Stimulated activated CD4-positive, alpha-beta T cell treated with anti-CD3 and anti-CD28 coated beads, TNF-alpha, amount 100 ng/mL, for 48 hours (primary cell): ENCODE measurements around the gene TMEM232.

Source experiments
- DNase-seq, 3 donors: peaks; one replicate each; pipeline ENCODE4 v3.0.0-alpha.2; 2020; ENCODE audit warnings: low read depth in 3 of 3

Gene TMEM232

GRCh38 chr5:110517396-110517795 is 209.1 kb downstream of the TMEM232 start:
- DNase-seq, result no peak

DNA sequence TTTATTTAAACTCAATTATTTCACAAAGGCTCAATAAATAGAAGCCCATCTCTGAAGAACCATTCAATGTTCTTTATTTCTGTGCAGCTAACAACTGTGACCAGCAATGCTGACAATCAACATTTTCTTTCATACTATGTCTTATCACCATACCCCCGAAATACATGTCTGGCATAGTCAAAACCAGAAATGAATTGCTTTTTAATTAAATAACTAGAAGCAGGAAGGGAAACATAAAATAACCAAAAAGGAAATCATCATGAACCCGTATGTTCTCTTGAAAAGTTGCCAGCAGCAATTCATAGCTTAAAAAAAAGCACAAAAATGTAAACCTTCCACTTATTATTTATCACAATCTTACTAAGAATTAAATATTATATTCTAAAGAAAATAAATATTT is 212.4 kb downstream of the TMEM232 start:
- no peak for DNase-seq

GRCh38 chr5:110512266-110512665 is 214.2 kb downstream of the TMEM232 start:
- DNase-seq, result no peak

GRCh38 chr5:110510146-110510545 is 216.3 kb downstream of the TMEM232 start:
- no peak for DNase-seq

DNA sequence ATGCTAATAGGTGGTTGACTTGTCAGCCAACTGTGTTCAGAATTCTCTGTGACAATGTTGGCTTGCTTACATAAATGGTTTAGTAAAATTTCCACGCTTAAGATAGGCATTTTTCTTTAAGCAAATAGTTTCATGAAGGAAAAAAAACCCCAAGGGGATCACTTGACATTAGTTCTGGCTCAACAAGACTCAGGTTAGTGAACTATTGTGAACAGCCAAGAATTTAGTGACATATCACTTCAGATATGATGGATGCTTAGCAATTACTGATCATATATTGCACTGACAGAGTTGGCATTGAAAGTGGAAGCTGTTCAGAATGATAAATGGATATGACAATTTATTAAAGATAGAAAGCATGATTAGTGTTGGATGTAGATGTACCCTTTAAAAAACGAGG is 218.5 kb downstream of the TMEM232 start:
- no peak for DNase-seq

GRCh38 chr5:110506378-110506777 is 220.1 kb downstream of the TMEM232 start:
- DNase-seq, result no peak

DNA sequence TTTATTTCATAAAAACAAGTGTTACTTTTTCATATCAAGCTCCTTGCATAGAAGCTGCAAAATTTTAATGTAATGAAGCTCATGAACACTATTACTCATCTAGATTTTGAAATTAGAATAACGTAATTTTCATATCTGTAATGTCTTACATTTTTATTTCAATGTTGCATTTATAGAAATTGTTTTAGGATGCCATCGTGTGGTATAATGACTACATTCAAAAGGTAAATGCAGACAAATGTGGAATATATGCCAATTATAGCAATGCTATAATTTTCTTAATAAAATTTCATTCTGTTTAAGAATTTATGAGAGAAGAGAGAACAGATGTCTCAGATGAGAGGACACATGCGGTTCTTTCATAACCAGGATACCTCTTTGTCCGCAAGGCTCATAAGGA is 230.2 kb downstream of the TMEM232 start:
- no peak for DNase-seq

GRCh38 chr5:110492446-110492845 is 234.0 kb downstream of the TMEM232 start:
- DNase-seq, result no peak

- no peak for DNase-seq
Observed at GRCh38 chr5:110478895-110479294, 247.6 kb downstream of the TMEM232 start.

GRCh38 chr5:110477911-110478310 is 248.6 kb downstream of the TMEM232 start:
- no peak for DNase-seq

GRCh38 chr5:110476164-110476563 is 250.3 kb downstream of the TMEM232 start:
- DNase-seq, result no peak

DNA sequence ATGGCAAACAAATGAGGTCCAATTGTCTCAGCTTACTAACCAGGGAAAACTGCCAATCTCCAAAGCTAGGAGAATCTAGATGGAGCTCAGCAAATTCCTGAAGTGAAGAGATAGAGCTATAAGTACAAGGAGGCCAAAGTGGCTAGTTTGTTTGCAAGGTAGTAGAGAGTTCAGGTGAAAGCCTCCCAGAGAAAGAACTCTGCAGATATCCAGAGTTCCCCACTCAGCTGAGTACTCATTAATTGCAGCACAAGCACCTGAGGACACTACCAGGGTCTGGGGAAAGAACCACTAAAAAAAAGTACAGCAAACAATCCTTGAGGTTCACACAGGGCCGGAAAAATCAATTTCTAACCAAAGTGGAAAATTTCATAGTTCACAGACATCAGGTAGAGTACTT is 250.9 kb downstream of the TMEM232 start:
- DNase-seq, result no peak

- DNase-seq, result no peak
Observed at GRCh38 chr5:110469486-110469885, 257.0 kb downstream of the TMEM232 start.

GRCh38 chr5:110463106-110463505 is 263.4 kb downstream of the TMEM232 start:
- DNase-seq, result no peak

GRCh38 chr5:110460837-110461236 is 265.6 kb downstream of the TMEM232 start:
- DNase-seq, result no peak

GRCh38 chr5:110458313-110458712 is 268.2 kb downstream of the TMEM232 start:
- DNase-seq, result no peak

DNA sequence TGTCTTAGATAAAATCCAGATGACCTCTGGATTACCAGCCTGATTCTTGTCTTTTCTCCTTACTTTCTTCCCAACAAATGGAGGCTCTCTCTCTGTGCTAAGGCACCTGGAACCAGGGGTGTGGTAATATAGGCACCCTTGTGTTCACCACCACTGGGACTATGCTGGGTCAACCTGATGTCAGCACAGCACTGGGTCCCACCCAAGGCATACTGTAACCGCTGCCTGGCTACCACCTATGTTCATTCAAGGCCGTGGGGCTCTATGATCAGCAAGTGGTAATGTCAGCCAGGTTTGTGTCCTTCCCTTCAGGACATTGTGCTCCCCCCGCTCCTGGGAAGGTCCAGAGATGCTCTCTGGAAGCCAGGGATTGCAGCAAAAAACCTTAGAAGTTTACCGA is 283.6 kb downstream of the TMEM232 start:
- DNase-seq, result no peak

DNA sequence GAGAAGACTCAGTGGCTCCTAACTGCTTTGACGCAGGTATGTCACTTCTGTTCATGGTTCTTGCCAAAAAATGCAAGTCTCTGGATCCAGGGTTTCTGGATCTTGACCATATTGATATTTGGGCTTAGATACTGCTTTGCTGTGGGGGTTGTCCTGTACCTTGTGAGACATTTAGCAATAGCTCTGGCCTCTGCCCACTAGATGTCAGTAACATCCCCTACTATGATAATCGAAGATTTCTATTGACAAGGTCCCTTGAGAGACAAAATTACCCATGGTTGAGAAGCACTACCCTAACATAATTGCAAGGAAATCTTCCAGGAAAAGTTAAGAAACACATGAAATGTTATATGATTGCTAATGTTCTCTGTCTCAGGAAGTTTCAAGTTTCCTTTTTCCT is 285.4 kb downstream of the TMEM232 start:
- DNase-seq, result no peak

GRCh38 chr5:110440058-110440457 is 286.4 kb downstream of the TMEM232 start:
- no peak for DNase-seq

DNA sequence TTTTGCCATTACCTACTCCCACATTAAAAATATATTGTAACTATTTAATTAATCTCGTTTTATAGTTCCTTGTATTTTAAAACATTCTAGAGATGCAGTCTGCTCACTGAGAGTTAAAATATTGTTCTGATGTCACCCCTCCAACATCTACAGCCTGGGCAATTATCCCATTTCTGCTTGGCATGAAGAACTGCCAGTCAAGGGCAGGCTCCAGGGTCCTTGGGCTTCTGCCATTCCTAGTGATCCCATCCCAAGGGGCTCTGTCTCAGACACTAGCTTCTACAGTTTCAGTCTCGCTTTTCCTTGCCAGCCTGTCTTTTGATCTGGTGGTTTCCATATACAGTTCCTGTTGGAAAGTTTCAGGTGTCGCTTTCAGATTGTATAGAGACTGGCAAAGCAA is 287.2 kb downstream of the TMEM232 start:
- no peak for DNase-seq

- no peak for DNase-seq
Observed at GRCh38 chr5:110435207-110435606, 291.3 kb downstream of the TMEM232 start.

- no peak for DNase-seq
Observed at GRCh38 chr5:110431603-110432002, 294.9 kb downstream of the TMEM232 start.

DNA sequence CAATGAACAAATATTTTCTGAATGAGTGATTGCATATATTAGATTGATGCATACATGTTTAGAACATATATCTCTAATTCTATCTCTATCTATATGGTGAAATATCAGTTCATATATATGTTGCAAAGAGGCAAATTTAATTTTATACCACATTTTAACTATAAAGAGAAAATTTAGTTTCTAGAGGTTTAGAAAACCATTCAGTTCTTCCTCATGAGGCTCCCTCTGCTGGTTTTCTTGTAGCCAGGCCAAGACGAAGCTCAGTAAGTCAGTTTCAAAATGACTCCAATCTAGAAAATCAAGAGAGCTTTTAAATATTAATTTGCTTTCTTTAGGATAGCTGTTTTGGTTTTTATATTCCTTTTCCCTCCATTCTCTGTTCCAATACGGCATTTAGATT is 312.1 kb downstream of the TMEM232 start:
- no peak for DNase-seq

- no peak for DNase-seq
Observed at GRCh38 chr5:110413856-110414255, 312.6 kb downstream of the TMEM232 start.

DNA sequence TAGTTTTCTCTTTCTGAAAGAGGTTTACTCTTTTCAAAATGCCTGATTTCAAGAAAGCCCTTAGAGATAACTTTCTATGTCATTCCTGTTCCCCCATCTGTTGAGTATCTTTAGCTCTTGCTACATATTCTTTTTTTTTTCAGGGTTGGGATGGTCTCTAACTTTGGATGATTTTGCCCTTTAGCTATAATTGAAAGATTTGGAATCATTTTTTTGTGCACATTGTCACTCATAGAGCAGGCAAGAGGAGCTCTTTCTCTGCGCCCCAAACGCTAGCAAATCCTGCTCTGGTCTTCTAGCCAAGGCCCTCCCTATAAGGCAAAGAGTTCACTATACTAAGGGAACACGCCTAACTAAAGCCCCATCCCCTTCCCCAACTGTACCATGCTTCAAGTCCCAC is 316.9 kb downstream of the TMEM232 start:
- DNase-seq, result no peak
